ENCODE measurements around the gene PHEX. TPM values are rescaled to one million over a fixed set of nuclear protein-coding genes. Genes with fewer than 3 reads are reported as not detected.

The PHEX gene
- total RNA-seq, 2 experiments from 2014 or later, result 0.07 to 0.08 TPM

DNA sequence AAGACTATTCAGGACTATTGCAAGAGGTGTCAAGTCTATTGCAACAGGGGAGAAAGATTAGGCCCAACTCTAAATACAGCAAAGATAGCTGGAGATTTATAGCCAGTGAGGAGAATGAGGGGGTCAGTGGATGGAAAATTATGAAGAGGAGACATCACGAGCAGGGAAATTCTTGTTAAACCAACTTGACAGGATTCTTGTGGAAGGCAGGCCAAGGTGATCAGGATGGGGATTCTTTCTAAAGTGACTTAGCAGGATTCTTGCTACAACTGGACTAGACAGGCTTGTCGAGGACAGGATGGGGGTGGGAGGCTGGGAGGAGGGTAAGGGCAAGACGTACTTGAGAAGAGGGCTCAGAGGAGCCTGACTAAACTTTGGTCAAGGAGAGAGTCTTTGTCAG lies 89.0 kb downstream of the PHEX start:
- CTCF ChIA-PET, result no interaction called here
- Mint-ChIP-seq H3K27me3 (no peaks in the 10 kb centered on the region), H3K36me3 (ENCODE audit: low read depth) (no peaks in the 10 kb centered on the region), H3K9me3 (no peaks in the 10 kb centered on the region), H3K4me1 (no peaks in the 10 kb centered on the region), H3K27ac (no peak overlapping the region), H3K4me3 (no peak overlapping the region)
- DNase-seq, result no peak
- POLR2A ChIA-PET, result no interaction called here

DNA sequence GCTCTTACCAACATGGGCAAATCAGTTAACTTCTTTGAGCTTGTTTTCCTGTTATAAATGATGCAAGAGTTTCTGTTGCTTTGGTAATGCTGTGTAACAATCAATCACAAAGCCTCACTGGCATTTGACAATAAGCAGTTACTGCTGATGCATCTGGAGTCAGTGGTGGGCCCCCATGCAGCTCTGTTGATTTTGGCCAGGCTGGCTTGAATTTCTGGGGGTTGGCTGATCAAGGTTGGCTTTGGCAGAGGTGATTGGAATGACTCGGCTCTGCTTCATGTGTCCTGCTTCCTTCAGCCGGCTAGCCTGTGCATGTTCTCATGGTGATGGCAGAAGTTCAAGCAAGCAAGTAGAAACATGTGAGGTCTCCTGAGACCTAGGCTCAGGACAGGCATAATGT lies 90.4 kb downstream of the PHEX start:
- ChIA-PET CTCF (interaction anchor here (0.8 kb wide), 1 partner anchor 13 kb away, joined by 4 read pairs; no protein-coding TSS in a partner anchor), POLR2A (no interaction called here)
- Mint-ChIP-seq H3K27me3 (no peaks in the 10 kb centered on the region), H3K4me3 (no peak overlapping the region), H3K4me1 (no peaks in the 10 kb centered on the region), H3K27ac (no peak overlapping the region), H3K9me3 (no peaks in the 10 kb centered on the region), H3K36me3 (ENCODE audit: low read depth) (no peaks in the 10 kb centered on the region)
- DNase-seq, result no peak

DNA sequence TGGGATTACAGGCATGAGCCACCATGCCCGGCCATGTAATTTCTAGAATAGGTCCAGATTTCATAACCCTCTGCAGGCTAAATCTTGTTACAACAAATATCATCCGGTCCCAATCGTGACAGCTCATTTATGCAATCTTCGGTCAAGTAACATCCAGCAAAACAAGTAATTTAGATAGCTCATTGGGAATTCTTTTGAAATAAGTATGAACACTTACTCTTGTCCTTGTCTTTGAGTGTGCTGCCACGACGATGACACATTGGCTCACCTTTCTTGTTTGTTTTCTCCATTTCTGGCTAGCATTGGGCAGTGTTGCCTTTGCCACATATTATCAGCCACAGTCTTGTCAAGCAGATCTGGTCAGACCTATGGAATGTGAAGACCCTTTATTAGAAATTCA lies 92.0 kb downstream of the PHEX start:
- Mint-ChIP-seq H3K36me3 (ENCODE audit: low read depth) (no peaks in the 10 kb centered on the region), H3K4me3 (no peak overlapping the region), H3K27me3 (no peaks in the 10 kb centered on the region), H3K4me1 (no peaks in the 10 kb centered on the region), H3K9me3 (no peaks in the 10 kb centered on the region), H3K27ac (no peak overlapping the region)
- CTCF ChIA-PET, result no interaction called here
- DNase-seq, result no peak
- POLR2A ChIA-PET, result no interaction called here

DNA sequence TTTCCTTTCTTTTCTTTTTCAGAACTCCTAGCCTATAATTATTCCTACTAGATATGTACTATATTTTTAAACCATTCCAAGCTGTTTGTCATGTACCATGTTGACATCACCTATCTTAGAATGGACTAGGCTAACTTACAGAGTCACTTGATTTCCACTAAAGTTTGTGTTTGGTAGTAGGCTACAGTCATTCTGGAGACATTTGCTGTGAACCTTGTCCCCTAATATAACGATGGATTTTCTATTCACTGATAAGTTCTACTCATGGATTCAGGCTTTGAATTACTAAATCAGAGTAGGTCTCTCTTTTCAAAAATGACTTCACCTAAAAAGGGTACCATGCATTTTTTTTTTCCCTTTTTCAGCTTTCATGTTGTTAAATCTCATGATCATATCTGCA lies 93.4 kb downstream of the PHEX start:
- Mint-ChIP-seq H3K4me1 (no peaks in the 10 kb centered on the region), H3K27ac (no peak overlapping the region), H3K4me3 (no peak overlapping the region), H3K36me3 (ENCODE audit: low read depth) (no peaks in the 10 kb centered on the region), H3K27me3 (no peaks in the 10 kb centered on the region), H3K9me3 (no peaks in the 10 kb centered on the region)
- DNase-seq, result no peak
- ChIA-PET CTCF (no interaction called here), POLR2A (no interaction called here)

DNA sequence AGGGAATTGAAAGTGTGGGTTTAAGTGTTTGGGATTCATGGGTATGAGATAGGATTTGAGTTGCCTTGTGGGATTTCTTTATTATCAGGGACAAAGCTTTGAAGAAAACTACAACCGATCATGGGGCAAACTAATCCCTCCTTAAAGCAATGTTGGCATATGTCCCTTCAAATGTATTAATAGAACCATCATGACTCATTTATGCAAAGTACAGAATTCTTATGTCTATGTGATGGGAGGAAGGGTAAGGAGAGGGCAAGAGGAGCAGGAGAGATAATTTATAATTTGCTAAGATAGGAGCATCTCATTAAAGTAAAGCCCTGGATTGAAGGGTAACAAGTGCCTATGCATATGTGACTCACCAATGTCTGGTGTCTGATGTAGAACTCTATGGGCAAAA lies 94.2 kb downstream of the PHEX start:
- ChIA-PET CTCF (no interaction called here), POLR2A (no interaction called here)
- H3K9me3 Mint-ChIP-seq, result no peaks in the 10 kb centered on the region
- DNase-seq, result no peak
- H3K36me3 Mint-ChIP-seq (ENCODE audit: low read depth), result no peaks in the 10 kb centered on the region
- no peaks in the 10 kb centered on the region for H3K4me1 Mint-ChIP-seq
- H3K27ac Mint-ChIP-seq, result no peak overlapping the region
- H3K27me3 Mint-ChIP-seq, result no peaks in the 10 kb centered on the region
- H3K4me3 Mint-ChIP-seq, result no peak overlapping the region

DNA sequence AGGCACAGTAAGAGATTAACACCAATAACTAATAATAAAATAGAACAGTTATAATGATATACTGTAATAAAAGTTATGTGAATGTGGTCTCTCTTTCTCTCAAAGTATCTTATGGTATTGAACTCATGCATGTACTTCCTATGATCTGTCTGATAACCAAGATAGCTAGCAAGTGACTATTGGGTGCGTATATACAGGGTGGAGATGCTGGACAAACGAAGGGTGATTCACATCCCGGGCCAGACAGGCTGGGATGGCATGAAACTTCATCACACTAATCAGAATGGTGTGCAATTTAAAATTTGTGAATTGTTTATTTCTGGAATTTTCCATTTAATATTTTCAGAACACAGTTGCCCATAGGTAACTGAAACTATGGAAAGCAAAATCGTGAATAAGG lies 96.8 kb downstream of the PHEX start:
- H3K4me1 Mint-ChIP-seq, result no peaks in the 10 kb centered on the region
- CTCF ChIA-PET, result no interaction called here
- no peak overlapping the region for H3K4me3 Mint-ChIP-seq
- H3K9me3 Mint-ChIP-seq, result no peaks in the 10 kb centered on the region
- H3K27ac Mint-ChIP-seq, result no peak overlapping the region
- no peak for DNase-seq
- H3K36me3 Mint-ChIP-seq (ENCODE audit: low read depth), result no peaks in the 10 kb centered on the region
- H3K27me3 Mint-ChIP-seq, result no peaks in the 10 kb centered on the region
- POLR2A ChIA-PET, result no interaction called here

DNA sequence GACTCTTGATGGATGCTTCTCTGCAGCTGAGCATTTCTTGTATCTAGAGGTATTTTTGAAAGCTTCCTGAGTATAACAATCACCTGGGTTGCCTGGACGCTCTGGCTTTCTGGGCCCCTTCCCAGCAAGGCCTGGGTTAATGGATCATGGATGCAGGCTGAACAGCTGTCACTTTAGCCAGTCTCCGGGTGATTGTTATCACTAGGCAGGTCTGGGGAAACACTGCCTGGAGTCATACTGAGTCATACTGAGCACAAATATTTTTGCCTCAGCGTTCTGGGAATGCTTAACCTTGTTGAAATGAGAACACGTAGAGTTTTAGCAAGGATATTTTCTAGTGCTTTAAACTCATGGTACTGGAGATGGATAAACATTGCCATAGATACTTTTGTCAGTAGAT lies 102.6 kb downstream of the PHEX start:
- Mint-ChIP-seq H3K9me3 (no peaks in the 10 kb centered on the region), H3K27me3 (no peaks in the 10 kb centered on the region), H3K36me3 (ENCODE audit: low read depth) (no peaks in the 10 kb centered on the region), H3K4me1 (peaks cover 5% of the 10 kb centered on the region), H3K27ac (no peak overlapping the region), H3K4me3 (no peak overlapping the region)
- CTCF ChIA-PET, result interaction anchor here (1.1 kb wide), 1 partner anchor 12 kb away, joined by 4 read pairs; no protein-coding TSS in a partner anchor
- no peak for DNase-seq
- POLR2A ChIA-PET, result no interaction called here

DNA sequence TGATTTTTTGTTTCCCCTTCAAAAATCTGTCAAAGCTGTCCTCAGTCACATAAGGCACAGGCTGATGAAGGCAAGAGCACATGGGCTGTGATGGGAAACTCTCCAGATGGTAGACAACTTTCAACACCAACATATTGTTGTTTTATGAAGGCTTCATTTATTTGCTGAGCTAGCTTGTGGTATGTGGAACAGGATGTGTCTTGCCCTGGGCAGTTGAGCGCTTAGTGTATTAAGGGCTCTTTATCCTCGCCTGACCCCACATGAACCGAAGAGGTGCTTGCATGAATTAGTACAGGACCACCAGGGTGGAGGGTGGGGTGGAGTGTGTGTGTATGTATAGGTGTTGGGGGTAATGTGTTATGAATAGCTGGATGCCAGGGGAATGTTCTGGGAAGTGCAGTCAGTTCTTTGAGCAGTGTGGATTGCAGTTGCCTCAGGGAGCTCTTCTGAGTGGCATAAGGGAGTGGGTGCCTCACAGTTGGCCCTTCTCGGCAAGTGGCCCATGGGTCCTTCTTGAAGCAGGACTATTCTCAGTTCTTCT lies 103.1 kb downstream of the PHEX start:
- Mint-ChIP-seq H3K27ac (no peak overlapping the region), H3K4me3 (no peak overlapping the region), H3K27me3 (no peaks in the 10 kb centered on the region), H3K9me3 (no peaks in the 10 kb centered on the region), H3K4me1 (peaks cover 5% of the 10 kb centered on the region), H3K36me3 (ENCODE audit: low read depth) (no peaks in the 10 kb centered on the region)
- CTCF ChIA-PET, result interaction anchor here (0.7 to 1.6 kb wide), 6 partner anchors 13 to 613 kb away, joined by 3 to 6 read pairs (median 4); no protein-coding TSS in a partner anchor
- DNase-seq, result no peak
- POLR2A ChIA-PET, result no interaction called here

DNA sequence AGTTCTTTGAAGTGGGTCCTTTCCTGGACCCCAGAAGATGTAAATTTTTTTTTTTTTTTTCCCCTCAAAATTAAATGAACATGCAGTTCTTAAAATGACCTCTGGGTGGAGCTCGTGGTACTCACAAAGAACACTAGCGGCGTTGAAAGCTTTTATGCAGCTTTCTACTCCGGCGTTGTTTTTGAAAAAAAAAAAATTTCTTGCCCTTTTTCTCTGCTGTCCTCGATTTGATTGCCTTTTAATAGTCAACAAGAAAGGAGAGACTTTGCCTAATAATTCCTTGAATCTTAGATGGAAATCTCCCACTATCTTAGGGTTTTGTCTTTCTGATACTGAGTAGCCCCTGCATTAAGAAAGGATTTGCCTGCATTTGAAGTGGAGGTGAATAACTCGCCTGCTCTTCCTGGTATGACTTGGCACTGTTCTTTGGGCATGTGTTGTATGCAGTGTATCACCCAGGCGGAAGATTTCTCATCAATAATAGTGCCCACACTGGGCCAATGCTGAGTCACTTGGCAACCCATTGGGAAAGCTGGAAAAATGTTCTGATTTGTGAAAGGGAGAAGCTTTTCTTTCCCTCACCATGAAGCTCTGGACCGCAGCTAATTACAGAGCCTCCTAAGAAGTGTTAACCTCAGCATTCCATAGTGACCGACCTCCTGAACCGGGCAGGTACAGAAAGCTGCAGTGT lies 104.0 kb downstream of the PHEX start:
- no peaks in the 10 kb centered on the region for H3K9me3 Mint-ChIP-seq

DNA sequence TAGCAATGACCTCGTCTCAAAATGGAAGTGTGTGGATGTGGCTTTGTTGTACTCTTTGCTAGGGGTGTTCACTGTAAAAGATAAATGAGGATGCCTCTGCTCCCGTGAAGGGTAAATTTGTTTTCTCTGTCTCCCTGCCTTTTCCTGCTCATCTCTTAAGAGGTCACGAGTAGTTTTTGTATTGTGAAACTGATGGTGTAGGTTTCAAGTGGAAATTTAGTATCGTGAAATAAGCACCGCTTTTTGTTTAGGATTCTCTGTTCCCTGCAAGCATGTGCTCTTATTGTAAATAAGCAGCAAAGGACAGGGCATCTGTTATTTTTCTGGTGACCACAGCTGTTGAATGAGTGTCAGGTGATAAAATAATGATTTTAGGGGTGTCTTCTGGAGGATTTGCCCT lies 104.6 kb downstream of the PHEX start:
- Mint-ChIP-seq H3K4me1 (peaks cover 5% of the 10 kb centered on the region), H3K9me3 (no peaks in the 10 kb centered on the region), H3K27ac (peak overlapping the region; percentile 31), H3K36me3 (ENCODE audit: low read depth) (no peaks in the 10 kb centered on the region), H3K4me3 (no peak overlapping the region), H3K27me3 (no peaks in the 10 kb centered on the region)
- DNase-seq, result no peak
- ChIA-PET CTCF (interaction anchor here (1.0 to 1.6 kb wide), 4 partner anchors 9 to 612 kb away, joined by 3 to 6 read pairs (median 3); no protein-coding TSS in a partner anchor), POLR2A (no interaction called here)

More for the DNA sequence above, 104.0 kb downstream of the PHEX start:
- H3K27me3 Mint-ChIP-seq, result no peaks in the 10 kb centered on the region
- ChIA-PET CTCF (interaction anchor here (0.7 to 1.6 kb wide), 8 partner anchors 10 to 612 kb away, joined by 3 to 6 read pairs (median 3); no protein-coding TSS in a partner anchor), POLR2A (interaction anchor here (0.7 kb wide), 2 partner anchors 149 to 322 kb away, joined by 5 read pairs; no protein-coding TSS in a partner anchor)
- no peak overlapping the region for H3K4me3 Mint-ChIP-seq
- no peaks in the 10 kb centered on the region for H3K36me3 Mint-ChIP-seq (ENCODE audit: low read depth)
- peaks cover 5% of the 10 kb centered on the region for H3K4me1 Mint-ChIP-seq
- no peak overlapping the region for H3K27ac Mint-ChIP-seq
- peak; percentile 21 for DNase-seq

DNA sequence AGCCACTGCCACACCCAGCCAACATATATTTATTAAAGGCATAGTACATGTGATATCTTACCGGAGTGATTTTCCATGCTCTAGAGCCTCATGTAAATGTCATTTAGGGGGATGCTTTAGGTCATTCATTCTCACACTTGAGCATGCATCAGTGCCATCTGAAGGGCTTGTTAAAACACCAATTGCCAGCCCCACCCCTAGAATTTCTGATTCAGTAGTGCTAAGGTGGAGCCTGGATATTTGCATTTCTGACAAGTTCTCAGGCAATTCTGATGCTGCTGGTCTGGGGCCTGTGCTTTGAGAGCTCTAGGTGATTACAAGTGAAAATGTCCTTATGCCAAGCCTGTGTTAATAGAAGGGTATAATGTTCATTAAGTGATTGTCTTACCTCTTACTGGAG lies 107.7 kb downstream of the PHEX start:
- H3K4me3 Mint-ChIP-seq, result no peak overlapping the region
- peaks cover 5% of the 10 kb centered on the region for H3K4me1 Mint-ChIP-seq
- CTCF ChIA-PET, result no interaction called here
- no peaks in the 10 kb centered on the region for H3K9me3 Mint-ChIP-seq
- no peak overlapping the region for H3K27ac Mint-ChIP-seq
- H3K27me3 Mint-ChIP-seq, result no peaks in the 10 kb centered on the region
- no peak for DNase-seq
- no peaks in the 10 kb centered on the region for H3K36me3 Mint-ChIP-seq (ENCODE audit: low read depth)
- POLR2A ChIA-PET, result no interaction called here

DNA sequence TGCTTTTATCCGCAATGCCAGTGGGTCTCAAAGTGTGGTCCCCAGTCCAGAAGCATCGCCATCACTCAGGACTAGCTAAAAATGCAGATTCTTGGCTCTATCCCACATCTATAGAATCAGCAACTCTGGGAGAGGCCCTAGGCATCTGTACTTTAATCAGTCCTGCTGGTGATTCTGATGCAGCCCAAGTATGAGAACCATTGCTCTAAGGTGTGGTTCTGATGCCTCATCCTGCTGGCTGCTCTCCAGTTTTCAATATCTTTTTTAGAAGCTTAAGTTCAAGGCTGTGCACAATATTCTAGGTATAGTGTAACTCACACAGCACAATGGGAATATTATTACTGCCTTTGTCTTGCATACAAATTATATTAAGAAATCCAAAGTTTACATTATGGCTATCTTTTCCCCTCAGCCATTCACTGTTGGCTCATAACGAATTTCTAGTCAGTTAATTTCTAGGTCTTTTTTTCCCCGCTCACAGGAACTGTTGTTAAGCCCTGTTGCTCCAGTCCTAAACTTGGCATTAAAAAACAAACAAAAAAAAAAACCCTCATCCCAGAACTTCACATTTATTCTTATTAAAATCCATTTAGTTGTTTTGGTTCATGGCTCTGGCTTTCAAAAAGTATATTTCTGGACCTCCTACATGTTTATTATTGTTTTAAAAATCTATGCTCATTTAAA lies 109.1 kb downstream of the PHEX start:
- Mint-ChIP-seq H3K27ac (no peak overlapping the region), H3K9me3 (no peaks in the 10 kb centered on the region), H3K36me3 (ENCODE audit: low read depth) (no peaks in the 10 kb centered on the region), H3K27me3 (no peaks in the 10 kb centered on the region), H3K4me3 (no peak overlapping the region), H3K4me1 (peaks cover under 1% of the 10 kb centered on the region)
- CTCF ChIA-PET, result interaction anchor here (0.7 kb wide), 1 partner anchor 10 kb away, joined by 3 read pairs; no protein-coding TSS in a partner anchor
- POLR2A ChIA-PET, result no interaction called here
- DNase-seq, result no peak

DNA sequence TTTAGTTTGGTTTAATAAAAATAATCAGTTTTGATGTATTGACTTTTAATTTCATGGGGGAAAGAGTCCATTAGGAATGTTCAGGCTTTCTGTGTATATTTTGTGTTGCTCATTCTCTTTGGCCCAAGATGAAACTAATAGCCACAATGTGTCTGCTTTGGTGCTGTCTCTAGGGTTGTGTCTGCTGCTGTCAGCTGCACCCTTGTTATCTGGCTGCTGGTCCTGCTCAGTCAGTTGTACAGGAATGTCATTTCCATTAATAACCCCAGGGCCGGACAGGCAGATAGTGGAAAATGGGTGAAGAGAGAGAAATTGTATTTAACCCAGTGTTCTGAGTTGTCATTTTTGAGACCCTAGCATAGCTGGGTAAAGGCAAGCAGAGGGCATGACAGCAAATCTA lies 115.1 kb downstream of the PHEX start:
- H3K4me1 Mint-ChIP-seq, result no peaks in the 10 kb centered on the region
- H3K27ac Mint-ChIP-seq, result no peak overlapping the region
- no peak overlapping the region for H3K4me3 Mint-ChIP-seq
- H3K36me3 Mint-ChIP-seq (ENCODE audit: low read depth), result no peaks in the 10 kb centered on the region
- H3K27me3 Mint-ChIP-seq, result no peaks in the 10 kb centered on the region
- no peak for DNase-seq
- CTCF ChIA-PET, result no interaction called here
- H3K9me3 Mint-ChIP-seq, result no peaks in the 10 kb centered on the region
- POLR2A ChIA-PET, result no interaction called here

Measured in activated CD4-positive, alpha-beta T cell treated with anti-CD3 and anti-CD28 coated beads, Interleukin-2, amount 10 ng/mL, durations not matched to agents 7 days and 5 days (primary cell).